NCI-H2029 (cell line): Measurements from ENCODE around the gene DNAJC19.
"Not testable (repeated sequence)": the region's sequence is repeated elsewhere in the genome, so short reads cannot be mapped to it uniquely, and the experiment has no call there.

Experiments used
- DNase-seq: peaks from one replicate; lab custom pipeline; 2025; lab: John Stamatoyannopoulos, UW

DNAJC19 gene

GRCh38 chr3:180989291-180990163 is at the start of gene DNAJC19:
Gene DNAJC19 (minus strand): TSS chr3:180989736. CDS start chr3:180989602, 134 bp downstream.
- DNase-seq = peak; percentile 96

DNA sequence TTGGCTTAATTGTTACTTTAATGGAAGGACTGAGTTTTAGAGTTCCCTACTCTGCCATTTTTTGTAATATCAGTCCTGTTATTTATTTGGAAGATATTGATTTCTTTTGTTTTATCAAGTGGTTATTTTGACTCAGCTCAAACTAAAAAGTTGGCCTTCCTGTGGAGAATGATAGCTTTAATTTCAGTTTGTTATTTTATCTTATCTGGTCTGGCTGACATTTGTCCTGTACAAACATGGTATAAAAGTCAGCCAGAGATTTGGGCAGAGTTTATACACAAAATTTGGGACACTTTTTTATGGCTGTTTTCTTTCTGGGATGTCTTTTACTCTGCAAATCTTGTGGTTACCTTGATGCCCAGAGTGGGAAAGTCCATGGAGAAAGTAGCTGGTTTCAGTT is 41.4 kb upstream of the DNAJC19 start:
- DNase-seq = no peak

GRCh38 chr3:181025204-181025603 is 35.7 kb upstream of the DNAJC19 start:
- no peak for DNase-seq

- no peak for DNase-seq
Measured at GRCh38 chr3:181017690-181018089, 28.2 kb upstream of the DNAJC19 start.

DNA sequence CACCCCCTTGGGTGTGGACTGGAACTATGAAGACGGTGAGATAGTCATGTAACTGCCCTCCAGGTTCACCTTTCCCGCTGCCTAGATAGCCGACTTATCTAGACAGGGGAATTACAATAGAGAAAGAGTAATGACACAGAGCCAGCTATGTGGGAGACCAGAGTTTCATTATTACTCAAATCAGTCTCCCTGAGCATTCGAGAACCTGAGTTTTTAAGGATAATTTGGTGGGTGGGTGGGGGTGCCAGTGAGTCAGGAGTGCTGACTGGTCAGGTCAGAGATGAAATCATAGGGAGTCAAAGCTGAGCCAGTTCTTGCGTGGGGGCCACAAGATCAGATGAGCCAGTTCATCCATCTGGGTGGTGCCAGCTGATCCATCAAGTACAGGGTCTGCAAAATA is 19.7 kb upstream of the DNAJC19 start:
- DNase-seq = no peak

DNA sequence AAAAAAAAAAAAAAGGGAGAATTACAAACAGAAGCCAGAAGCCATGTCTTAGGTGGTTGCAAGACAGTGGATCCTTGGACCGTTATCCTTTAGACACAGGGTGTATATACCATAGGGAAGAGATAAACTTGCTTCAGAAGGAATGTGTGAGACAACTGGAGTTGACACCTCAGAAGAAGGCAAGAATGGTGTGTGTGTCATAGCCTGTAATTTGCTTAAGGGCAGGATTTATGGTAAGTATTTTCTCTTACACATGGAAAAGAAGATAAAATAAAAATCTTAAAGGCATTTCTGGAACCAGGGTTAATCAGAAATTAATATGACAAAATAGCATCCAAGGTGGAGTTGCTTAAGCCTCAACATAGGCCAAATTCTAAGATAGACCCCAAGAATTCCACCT is 19.3 kb upstream of the DNAJC19 start:
- no peak for DNase-seq

- DNase-seq = no peak
Measured at GRCh38 chr3:181007262-181007661, 17.7 kb upstream of the DNAJC19 start.

DNA sequence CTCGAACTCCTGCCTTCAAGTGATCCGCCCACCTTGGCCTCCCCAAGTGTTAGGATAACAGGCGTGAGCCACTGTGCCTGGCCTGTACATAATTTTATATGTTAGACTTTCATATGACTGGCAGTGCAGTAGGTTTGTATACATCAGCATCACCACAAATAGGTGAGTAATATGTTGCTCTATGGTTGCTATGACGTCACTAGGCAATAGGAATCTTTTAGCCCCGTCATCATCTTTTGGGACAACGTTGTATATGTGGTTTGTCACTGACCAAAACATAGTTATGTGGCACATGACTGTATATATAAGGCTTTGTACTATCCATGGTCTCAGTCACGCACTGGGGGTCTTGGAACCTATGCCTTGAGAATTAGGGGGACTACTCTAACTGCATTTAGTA is 17.0 kb upstream of the DNAJC19 start:
- DNase-seq = no peak

- not testable (repeated sequence) for DNase-seq
Measured at GRCh38 chr3:181003469-181003868, 13.9 kb upstream of the DNAJC19 start.

DNA sequence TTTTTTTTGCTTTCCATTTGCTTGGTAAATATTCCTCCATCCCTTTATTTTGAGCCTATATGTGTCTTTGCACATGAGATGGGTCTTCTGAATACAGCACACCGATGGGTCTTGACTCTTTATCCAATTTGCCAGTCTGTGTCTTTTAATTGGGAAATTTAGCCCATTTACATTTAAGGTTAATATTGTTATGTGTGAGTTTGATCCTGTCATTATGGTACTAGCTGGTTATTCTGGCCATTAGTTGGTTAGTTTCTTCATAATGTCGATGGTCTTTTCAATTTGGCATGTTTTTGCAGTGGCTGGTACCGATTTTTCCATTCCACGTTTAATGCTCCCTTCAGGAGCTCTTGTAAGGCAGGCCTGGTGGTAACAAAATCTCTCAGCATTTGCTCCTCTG is 12.8 kb upstream of the DNAJC19 start:
- not testable (repeated sequence) for DNase-seq

DNA sequence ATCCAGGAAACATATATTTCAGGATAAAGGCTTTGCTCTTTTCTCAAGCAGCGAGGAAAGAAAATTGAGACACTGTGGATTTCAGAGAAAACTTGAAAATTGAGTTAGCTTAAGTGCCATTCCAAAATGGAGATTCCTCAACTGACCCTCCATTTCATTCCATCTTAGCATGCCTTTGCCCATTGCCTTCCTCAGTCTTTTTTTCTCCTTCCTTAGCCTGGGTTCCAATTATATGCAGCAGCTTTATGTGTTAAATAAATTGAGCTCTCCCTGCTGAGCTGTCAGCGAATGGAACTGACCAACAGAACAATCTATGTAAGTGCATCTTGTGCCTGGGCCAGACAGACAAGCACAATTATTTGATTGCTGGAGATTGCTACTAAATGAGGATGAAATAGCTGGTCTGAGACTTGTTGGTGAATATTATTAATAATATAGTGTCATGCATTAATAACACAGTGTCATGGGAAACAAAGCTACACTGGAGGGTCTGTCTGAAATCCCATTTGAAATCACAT is 6.9 kb upstream of the DNAJC19 start:
- DNase-seq = no peak

DNA sequence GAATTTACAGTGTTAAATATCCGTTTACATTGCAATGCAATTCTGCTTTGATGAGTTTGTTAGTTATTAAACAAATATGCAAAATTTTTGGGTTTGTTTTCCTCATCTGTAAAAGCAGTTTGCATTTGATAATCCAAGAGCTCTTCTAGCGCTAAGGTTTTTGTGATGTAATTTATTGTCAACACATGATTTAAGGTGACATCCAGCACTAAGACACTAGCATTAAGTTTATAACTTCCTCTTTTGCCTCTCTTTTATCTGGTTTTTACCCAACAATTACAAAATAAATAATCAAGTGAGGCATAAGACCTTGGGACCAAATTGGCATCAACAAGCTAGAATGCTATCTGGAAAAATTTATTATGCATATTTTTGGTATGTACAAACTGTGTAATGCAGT is 969 bp upstream of the DNAJC19 start:
- DNase-seq = no peak

DNA sequence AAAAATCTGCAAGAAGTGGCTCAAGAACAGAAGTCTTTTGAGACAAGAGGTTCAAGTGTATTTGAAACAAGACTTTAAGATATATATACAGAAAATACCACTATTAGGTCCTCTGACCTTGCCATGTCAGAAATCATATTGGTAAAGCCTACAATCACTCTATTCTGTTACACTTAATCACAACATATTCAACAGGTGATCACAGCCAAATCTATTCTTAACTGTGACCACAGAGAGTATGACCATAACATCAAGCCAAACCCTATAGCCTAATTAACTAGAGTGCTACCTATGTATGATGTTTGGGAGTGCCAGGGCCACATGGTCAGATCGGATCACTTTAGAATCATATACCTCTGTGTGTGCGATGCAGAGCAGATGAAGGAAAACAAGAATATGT is 2.2 kb downstream of the DNAJC19 start:
- no peak for DNase-seq

- DNase-seq = not testable (repeated sequence)
Measured at GRCh38 chr3:180986366-180986765, 3.2 kb downstream of the DNAJC19 start.

- DNase-seq = no peak
Measured at GRCh38 chr3:180983136-180983535, 6.4 kb downstream of the DNAJC19 start.

DNA sequence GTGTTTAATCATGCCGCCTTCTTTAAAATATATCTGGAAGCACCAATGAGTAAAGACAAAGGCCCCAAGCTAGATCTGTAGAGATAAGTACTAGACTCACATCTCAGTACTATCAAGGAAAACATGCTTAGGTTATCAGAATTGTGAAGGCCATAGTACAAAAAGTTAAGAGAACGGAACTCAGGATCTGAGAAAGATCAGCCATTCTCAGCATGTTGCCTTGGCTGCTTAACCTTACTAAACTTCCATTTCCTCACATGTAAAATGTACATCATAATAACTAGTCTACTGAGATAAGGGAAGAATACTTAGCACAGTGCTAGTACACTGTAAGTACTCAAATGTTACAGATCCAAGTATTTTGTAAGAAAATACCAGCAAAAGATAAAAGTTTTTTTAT is 7.6 kb downstream of the DNAJC19 start:
- DNase-seq = no peak

GRCh38 chr3:180980611-180981010 is 8.9 kb downstream of the DNAJC19 start:
- no peak for DNase-seq

- no peak for DNase-seq
Measured at GRCh38 chr3:180979961-180980360, 9.6 kb downstream of the DNAJC19 start.

DNA sequence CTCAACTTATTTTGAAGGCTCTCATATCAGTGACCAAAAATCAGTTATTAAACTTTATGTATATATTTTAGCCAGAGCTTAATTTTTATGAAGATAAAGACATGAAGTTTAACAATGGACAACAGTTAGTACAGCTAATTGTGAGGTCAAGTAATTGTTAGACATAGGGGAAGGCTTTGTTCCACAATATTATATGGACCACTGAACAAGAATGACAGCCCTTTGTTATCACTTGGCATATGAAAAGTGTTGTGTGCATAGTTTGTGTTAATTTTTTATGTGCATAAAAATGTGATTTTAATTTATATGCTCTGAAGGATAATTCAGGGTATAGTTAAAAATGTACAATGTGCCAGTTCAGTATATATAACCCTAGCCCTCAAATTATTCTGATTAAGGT is 12.0 kb downstream of the DNAJC19 start:
- DNase-seq = no peak

- no peak for DNase-seq
Measured at GRCh38 chr3:180974286-180974685, 15.2 kb downstream of the DNAJC19 start.

GRCh38 chr3:180973543-180973942 is 16.0 kb downstream of the DNAJC19 start:
- DNase-seq = no peak

DNA sequence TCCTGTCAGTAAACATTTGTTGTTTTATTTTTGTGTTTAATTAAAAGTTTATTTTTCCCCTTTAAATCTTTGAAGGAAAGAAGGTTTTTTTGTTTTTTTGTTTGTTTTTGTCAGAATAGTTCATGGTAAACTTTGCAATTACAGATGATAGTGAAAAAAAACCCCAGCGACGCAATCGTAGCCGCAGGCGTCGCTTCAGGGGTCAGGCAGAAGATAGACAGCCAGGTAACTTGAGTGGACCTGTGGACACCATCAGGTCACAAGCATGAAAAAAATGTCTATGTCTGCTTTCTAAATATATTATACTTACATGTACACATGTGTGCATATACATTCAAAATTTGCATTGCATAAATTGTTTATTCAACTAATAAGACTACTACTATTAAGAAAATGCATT is 18.6 kb downstream of the DNAJC19 start:
- no peak for DNase-seq

DNA sequence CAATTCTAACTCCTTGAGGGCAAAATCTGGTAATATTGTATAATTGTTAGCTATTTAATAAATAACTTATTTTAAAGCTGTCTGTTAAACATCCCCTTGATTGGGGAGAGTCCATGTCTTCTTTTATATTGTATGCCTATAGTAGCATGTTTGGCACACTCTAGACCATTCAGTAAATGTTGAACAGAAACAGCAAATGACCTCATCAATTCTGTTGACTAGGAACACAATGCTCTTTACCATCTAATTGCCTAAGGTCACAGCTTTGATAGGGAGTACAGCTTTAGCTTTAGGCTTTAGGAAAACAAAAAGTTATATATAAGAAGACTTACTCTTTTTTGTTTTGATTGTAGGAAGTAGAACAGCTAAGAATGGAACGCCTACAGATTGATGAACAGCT is 27.0 kb downstream of the DNAJC19 start:
- no peak for DNase-seq

DNA sequence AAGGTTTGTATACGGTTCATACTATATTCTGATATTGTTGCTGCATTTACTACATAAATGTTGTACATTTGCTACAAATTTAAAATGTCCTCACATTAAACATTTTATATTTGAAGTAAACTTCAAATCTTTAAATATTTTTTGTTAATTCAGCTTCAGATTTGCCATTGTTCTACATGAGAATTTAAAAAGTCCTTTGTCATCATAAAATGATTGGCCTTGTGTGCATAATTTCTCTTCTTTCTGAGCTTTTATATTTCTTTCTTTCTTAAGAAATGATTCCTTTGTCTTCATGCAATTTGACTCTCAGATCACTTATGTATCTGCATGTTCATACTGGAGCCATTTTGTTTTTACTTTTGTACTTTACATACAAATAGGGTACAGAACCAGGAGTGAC is 28.0 kb downstream of the DNAJC19 start:
- DNase-seq = no peak
